Upper lobe of left lung (tissue), 6 donors: ENCODE measurements around the gene METTL26. TPM values are rescaled to one million over a fixed set of nuclear protein-coding genes. Genes with fewer than 3 reads are reported as not detected.

Experiments used
- ATAC-seq, 2 donors: fragments of 200-7000 bp; cut with Tn5 transposase; one replicate each; pipeline ENCODE4 v1.9.1; 2022; ENCODE audit warnings: mild to moderate bottlenecking in 2 of 2, moderate library complexity in 2 of 2; ENCODE audit not compliant: low FRiP score in 2 of 2
- DNase-seq, 2 donors: peaks; one replicate each; pipeline ENCODE4 v3.0.0-alpha.2; 2019 to 2020
- H3K27ac ChIP-seq, 4 donors: fragments of 200-600 bp; sonication (generic); one replicate each; pipeline ENCODE4 v1.5.1; 2016 to 2019
- H3K27me3 ChIP-seq, 4 donors: fragments of 200-600 bp; sonication (generic); one replicate each; pipeline ENCODE4 v1.5.1; 2017 to 2019
- H3K36me3 ChIP-seq, 4 donors: fragments of 200-600 bp; sonication (generic); one replicate each; pipeline ENCODE4 v1.5.1; 2016 to 2019
- H3K4me1 ChIP-seq, 4 donors: fragments of 200-600 bp; sonication (generic); one replicate each; pipeline ENCODE4 v1.5.1; 2018 to 2019
- H3K4me3 ChIP-seq, 4 donors: fragments of 200-600 bp; sonication (generic); one replicate each; pipeline ENCODE4 v1.5.1; 2017 to 2019; ENCODE audit warnings: mild to moderate bottlenecking in 2 of 4, moderate library complexity in 1 of 4
- H3K9me3 ChIP-seq, 4 donors: fragments of 200-600 bp; sonication (generic); one replicate each; pipeline ENCODE4 v1.5.1; 2018 to 2019
- CTCF ChIP-seq, 6 experiments: fragments of 450-650 bp in 4 of 6; fragments of 200-600 bp in 2 of 6; sonication (generic) in 2 of 6; IDR thresholded peaks; one replicate each; pipeline ENCODE4 v1.5.1; 2016 to 2019; ENCODE audit warnings: antibody characterized with exemption in 6 of 6
- EP300 ChIP-seq, 4 donors: sonication (generic); formaldehyde crosslinking; IDR thresholded peaks; one replicate each; pipeline ENCODE4 v1.5.1; 2017; ENCODE audit warnings: antibody characterized with exemption in 4 of 4, control low read depth in 2 of 4
- POLR2A ChIP-seq, 4 donors: fragments of 450-650 bp; IDR thresholded peaks; one replicate each; pipeline ENCODE4 v1.5.1; 2016 to 2017; ENCODE audit warnings: antibody characterized with exemption in 4 of 4, mild to moderate bottlenecking in 2 of 4
- POLR2AphosphoS5 ChIP-seq, 2 donors: sonication (generic); formaldehyde crosslinking; IDR thresholded peaks; one replicate each; pipeline ENCODE4 v1.5.1; 2017; ENCODE audit warnings: antibody characterized with exemption in 2 of 2
- WGBS, 2 donors: methylation state at CpG; one replicate each; pipeline ENCODE4 v1.1.5; 2017 to 2018; 5-methylcytosine and 5-hydroxymethylcytosine counted together
- total RNA-seq, 6 donors: library from RNA; depleted of rRNA in 4 of 6; stranded (reverse); fragments of >200 nt in 4 of 6; gene quantifications; one replicate each; pipeline versions ENCODE4 v1.1.0 to v1.2.1, GENCODE V29; 2016 to 2021
- donor health status: DM: no; HTN: no; CAD: no; lungs with moderate emphysema.
- donor health status: DM: no; HTN: yes; CAD: no; lungs with severe emphysema.

Gene METTL26
- total RNA-seq, 6 donors from 2014 or later: 69.5 to 210 (median 111) TPM

- Histone ChIP-seq H3K4me1 (peaks cover 44 to 71% (median 68%) of the 10 kb centered on the region in 4 donors), H3K27me3 (no peaks in the 10 kb centered on the region), H3K4me3 (peak overlapping the region in 3 of 4 donors; percentile 69 to 96 (median 93)), H3K9me3 (no peaks in the 10 kb centered on the region), H3K27ac (peak overlapping the region; percentile 85 to 91 (median 87)), H3K36me3 (peaks cover 0 to 13% (median 6%) of the 10 kb centered on the region in 4 donors)
- peak; percentile 82 to 92 for DNase-seq
- TF ChIP-seq EP300 (IDR thresholded peaks at IDR 0.05) (peak in 1 of 4 donors; percentile 54), CTCF (IDR thresholded peaks at IDR 0.05) (peak in 4 of 6 experiments; percentile 24 to 63 (median 44)), POLR2AphosphoS5 (IDR thresholded peaks at IDR 0.05) (peak; percentile 61 to 77), POLR2A (IDR thresholded peaks at IDR 0.05) (peak in 1 of 4 donors; percentile 59)
- ATAC-seq: peak in 1 of 2 donors; percentile 40
- WGBS, 2 donors: 39 to 41% methylated on average over 5 to 24 of the region's 24 CpGs
These were observed 43.4 kb downstream of the METTL26 start for GRCh38 chr16:592518-593306.

- ATAC-seq (no peak), DNase-seq (no peak)
- Histone ChIP-seq H3K4me1 (peaks cover 50 to 78% (median 75%) of the 10 kb centered on the region in 4 donors), H3K36me3 (peaks cover 0 to 12% (median 4%) of the 10 kb centered on the region in 4 donors), H3K4me3 (peak overlapping the region in 3 of 4 donors; percentile 69 to 96 (median 93)), H3K9me3 (no peaks in the 10 kb centered on the region), H3K27me3 (no peaks in the 10 kb centered on the region), H3K27ac (peak overlapping the region; percentile 85 to 91 (median 87))
- WGBS, 2 donors: 54 to 72% methylated on average over 5 to 15 of the region's 15 CpGs
- TF ChIP-seq EP300 (IDR thresholded peaks at IDR 0.05) (no peak), POLR2AphosphoS5 (IDR thresholded peaks at IDR 0.05) (no peak), CTCF (IDR thresholded peaks at IDR 0.05) (no peak), POLR2A (IDR thresholded peaks at IDR 0.05) (no peak)
These were observed 44.1 kb downstream of the METTL26 start for GRCh38 chr16:591892-592517.

GRCh38 chr16:591231-591630, 44.9 kb downstream of the METTL26 start:
- peak in 1 of 4 donors; percentile 18 for TF ChIP-seq POLR2A (IDR thresholded peaks at IDR 0.05)
- no peak for TF ChIP-seq CTCF (IDR thresholded peaks at IDR 0.05)
- WGBS, 2 donors: 55 to 57% methylated on average over 8 of the region's 8 CpGs
- Histone ChIP-seq H3K27me3 (no peaks in the 10 kb centered on the region), H3K4me3 (peak overlapping the region in 3 of 4 donors; percentile 69 to 96 (median 93)), H3K36me3 (peaks cover 0 to 4% (median under 1%) of the 10 kb centered on the region in 4 donors), H3K9me3 (no peaks in the 10 kb centered on the region), H3K4me1 (peaks cover 50 to 78% (median 73%) of the 10 kb centered on the region in 4 donors), H3K27ac (peak overlapping the region; percentile 85 to 91 (median 87))
- no peak for ATAC-seq
- DNase-seq: no peak

DNA sequence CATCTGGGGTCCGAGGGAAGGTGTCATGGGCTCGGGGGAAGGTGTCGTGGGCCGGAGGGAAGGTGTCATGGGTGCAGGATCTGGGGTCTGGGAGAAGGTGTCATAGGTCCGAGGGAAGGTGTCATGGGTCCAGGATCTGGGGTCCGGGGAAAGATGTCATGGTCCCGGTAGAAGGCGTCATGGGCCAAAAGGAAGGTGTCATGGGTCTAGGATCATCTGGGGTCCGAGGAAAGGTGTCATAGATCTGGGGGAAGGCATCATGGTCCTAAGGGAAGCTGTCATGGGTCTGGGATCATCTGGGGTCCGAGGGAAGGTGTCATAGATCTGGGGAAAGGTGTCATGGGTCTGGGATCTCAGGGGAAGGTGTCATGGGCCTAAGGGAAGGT, 45.3 kb downstream of the METTL26 start:
- Histone ChIP-seq H3K4me1 (peaks cover 50 to 76% (median 69%) of the 10 kb centered on the region in 4 donors), H3K27ac (peak overlapping the region; percentile 86 to 92 (median 90)), H3K4me3 (peak overlapping the region; percentile 69 to 96 (median 84)), H3K9me3 (no peaks in the 10 kb centered on the region), H3K36me3 (peaks cover 0 to 3% (median 0%) of the 10 kb centered on the region in 4 donors), H3K27me3 (no peaks in the 10 kb centered on the region)
- TF ChIP-seq POLR2AphosphoS5 (IDR thresholded peaks at IDR 0.05) (no peak), EP300 (IDR thresholded peaks at IDR 0.05) (no peak), POLR2A (IDR thresholded peaks at IDR 0.05) (no peak), CTCF (IDR thresholded peaks at IDR 0.05) (no peak)
- no peak for DNase-seq
- WGBS, 2 donors: 47% methylated on average over 10 of the region's 10 CpGs
- ATAC-seq: no peak
